Measurements from ENCODE around the gene ASB13. TPM values are rescaled to one million over a fixed set of nuclear protein-coding genes. Genes with fewer than 3 reads are reported as not detected.
"Not testable (repeated sequence)": the region's sequence is repeated elsewhere in the genome, so short reads cannot be mapped to it uniquely, and the experiment has no call there.

Gene ASB13
- total RNA-seq, 1 donor from 2014 or later: 23.5 TPM

DNA sequence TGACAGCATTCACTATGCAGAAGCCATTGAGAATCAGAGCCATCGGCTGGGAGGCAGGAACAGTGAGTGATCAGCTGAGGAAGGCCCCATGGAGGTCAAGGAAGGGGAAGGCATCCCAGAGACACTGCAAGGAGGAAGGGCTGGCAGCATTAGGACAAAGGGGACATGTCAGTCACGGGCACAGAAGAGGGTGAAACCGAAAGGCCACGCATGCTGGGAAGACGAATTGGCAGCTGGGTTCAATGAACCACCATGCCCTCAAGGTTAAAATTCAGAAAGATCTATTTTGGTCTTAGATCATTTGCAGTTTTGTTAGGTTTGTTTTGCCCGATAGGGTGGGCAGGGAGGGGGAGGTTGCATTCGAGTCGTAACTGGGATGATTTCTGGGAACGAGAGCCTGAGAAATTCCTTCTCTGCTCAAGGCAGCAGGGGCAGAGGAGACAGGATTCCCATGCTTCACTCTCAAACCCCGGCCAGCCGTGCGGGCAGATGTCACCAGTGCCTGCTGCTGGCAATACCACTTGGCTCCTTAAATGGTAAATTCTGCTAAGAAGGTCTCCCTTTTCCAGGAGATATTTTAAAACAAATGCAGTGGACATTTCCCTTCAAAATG lies 57.7 kb downstream of the ASB13 start:
- DNase-seq (ENCODE audit: low spot score): no peak

- no peak for DNase-seq (ENCODE audit: low spot score)
Measured at GRCh38 chr10:5607594-5607993, 58.8 kb downstream of the ASB13 start.

DNA sequence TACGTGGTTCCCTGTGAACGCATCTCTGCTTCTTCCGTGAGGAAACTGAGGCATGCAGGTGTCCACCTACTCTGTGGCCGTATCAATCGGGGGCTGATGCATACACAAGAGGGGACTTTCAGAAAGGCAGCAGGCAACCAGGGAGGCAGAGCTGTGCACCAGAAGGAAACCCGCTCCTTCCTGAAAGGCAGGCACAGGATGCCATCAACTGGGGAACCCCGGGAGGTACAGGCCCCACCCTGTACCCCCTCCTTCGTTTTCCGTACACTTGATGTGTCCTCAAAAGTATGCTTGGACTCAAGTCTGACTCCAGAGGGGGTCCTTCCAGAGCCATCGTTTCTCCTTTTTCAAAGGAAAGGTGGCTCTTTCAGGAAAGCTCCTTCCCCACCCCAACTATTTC lies 59.5 kb downstream of the ASB13 start:
- DNase-seq (ENCODE audit: low spot score): no peak

DNA sequence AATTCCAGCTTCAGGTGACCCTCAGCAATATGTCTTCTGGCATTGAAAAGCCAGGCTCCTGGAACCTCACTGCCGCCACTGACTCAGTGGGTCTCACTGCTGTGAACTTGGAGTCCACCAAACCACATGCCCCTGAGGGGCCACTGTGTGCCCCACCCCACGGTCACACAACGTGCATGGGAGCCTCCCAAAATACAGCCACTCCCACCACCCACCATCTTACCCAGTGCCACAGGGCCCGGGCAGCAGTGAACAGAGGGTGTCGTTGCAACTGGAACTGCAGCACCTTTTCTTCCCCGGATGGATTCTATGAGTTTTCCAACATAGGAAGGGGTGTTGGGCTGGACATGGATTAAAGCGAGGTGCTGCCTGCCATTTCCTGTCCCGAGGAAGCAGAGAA lies 60.1 kb downstream of the ASB13 start:
- no peak for DNase-seq (ENCODE audit: low spot score)

GRCh38 chr10:5604961-5605360 lies 61.4 kb downstream of the ASB13 start:
- no peak for DNase-seq (ENCODE audit: low spot score)

- DNase-seq (ENCODE audit: low spot score): no peak
Measured at GRCh38 chr10:5604236-5604925, 62.0 kb downstream of the ASB13 start.

- no peak for DNase-seq (ENCODE audit: low spot score)
Measured at GRCh38 chr10:5603848-5604170, 62.6 kb downstream of the ASB13 start.

- no peak for DNase-seq (ENCODE audit: low spot score)
Measured at GRCh38 chr10:5603091-5603847, 63.1 kb downstream of the ASB13 start.

DNA sequence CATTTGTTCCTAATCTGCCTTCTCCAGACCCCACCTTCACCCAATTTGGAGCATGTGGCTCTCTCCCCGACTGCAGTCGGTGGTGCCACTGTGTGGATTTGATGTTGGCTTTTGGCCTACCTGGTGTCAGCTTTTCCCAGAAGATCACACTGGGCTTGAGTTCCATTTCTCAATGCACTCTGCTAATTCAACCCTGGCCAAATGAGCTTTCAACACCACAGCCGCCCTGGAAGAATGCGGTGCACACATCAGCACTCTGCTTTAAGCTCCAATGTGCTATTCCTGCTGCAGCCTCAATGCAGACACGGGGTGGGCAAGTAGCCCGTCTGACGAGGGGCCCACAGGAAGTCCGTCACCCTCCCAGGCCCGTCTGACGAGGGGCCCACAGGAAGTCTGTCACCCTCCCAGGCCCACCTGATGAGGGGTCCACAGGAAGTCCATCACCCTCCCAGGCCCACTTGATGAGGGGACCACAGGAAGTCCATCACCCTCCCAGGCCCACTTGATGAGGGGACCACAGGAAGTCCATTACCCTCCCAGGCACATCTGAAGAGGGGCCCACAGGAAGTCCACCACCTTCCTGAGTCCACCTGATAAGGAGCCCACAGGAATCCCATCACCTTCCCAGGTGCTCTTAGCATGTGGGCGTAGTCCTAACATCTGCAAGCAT lies 64.4 kb downstream of the ASB13 start:
- no peak for DNase-seq (ENCODE audit: low spot score)

GRCh38 chr10:5600908-5601307 lies 65.5 kb downstream of the ASB13 start:
- no peak for DNase-seq (ENCODE audit: low spot score)

- no peak for DNase-seq (ENCODE audit: low spot score)
Measured at GRCh38 chr10:5599613-5600520, 66.5 kb downstream of the ASB13 start.

- no peak for DNase-seq (ENCODE audit: low spot score)
Measured at GRCh38 chr10:5598085-5598690, 68.2 kb downstream of the ASB13 start.

DNA sequence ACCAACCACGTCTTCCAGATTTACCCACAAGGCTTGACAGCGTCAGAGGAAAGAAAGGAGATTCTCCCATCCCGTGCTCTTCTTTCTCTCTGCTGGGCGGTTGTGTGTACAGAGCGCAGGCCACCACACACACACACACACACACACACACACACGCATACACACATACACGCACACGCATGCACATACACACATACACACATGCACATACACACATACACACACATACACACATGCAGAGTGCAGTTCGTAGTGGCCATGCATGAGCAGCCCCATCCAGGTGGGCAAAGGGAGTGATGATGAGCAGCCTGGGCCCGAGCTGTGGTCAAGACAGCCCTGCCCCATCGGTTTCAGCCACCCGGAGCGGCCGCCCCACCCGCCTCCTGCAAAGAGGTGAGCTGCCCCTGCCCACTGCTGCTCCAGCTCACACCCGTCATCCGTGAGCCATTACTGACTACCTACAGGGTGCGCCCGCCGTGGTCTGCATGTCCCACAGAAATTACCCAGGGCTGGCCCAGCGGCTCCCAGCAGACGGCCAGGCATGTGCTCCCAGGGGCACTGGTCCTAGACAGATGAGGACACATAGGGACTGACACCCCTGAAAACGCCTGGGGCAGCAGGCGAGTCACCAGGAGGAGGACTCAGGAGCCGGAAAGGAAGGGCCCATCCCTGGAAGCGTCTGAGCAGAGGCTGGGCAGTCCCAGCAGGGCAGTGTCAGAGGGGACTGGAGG lies 69.6 kb downstream of the ASB13 start:
- no peak for DNase-seq (ENCODE audit: low spot score)

GRCh38 chr10:5595994-5596471 lies 70.4 kb downstream of the ASB13 start:
- DNase-seq (ENCODE audit: low spot score): no peak

- no peak for DNase-seq (ENCODE audit: low spot score)
Measured at GRCh38 chr10:5595591-5595990, 70.8 kb downstream of the ASB13 start.

- no peak for DNase-seq (ENCODE audit: low spot score)
Measured at GRCh38 chr10:5595095-5595494, 71.3 kb downstream of the ASB13 start.

DNA sequence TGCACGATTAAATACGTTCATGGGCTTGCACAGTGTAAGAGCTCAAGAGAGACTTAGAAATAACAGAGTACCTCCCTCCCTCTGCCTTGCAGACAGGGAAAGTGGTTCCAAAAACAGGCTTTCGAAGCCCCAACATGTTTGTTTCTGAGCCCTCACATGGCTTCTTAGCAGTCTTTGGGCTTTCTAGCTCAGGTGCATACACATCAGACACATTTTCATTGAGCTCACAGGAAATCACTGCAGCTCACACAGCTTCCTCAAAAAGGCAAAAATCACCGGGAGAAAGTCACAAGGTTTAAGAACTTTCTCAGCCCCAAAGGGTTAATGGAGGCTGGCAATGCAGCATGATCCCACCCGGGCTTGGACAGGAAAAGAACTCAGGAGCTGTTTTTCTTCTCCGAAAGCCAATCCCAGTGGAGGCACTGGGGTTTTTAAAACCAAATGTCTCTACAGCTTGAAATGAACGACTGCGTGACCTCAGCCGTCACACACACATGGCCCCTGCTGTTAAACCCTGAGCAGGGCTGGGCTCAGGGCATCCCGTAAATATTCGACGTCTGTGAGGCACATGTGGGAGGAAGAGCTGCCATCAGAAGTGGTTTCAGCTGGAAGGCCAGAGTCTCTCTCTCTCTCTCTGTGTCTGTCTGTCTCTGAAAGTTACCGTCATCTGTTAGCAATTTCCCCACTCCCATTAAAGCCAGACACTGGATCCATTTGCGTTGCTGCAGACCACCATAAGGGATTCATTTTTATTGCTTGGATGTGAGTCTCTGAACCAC lies 71.9 kb downstream of the ASB13 start:
- no peak for DNase-seq (ENCODE audit: low spot score)

DNA sequence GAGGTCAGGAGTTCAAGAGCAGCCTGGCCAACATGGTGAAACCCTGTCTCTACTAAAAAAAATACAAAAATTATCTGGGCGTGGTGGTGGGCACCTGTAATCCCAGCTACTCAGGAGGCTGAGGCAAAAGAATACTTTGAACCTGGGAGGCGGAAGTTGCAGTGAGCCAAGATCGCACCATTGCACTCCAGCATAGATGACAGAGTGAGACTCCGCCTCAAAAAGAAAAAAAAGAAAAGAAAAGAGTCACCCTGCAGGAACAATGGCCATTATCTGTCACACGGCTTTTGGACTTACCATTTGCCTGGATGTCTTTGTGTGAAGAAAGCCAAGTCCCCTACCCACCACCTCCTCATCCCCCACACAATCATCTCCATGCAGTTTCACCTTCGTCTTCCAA lies 73.0 kb downstream of the ASB13 start:
- DNase-seq (ENCODE audit: low spot score): not testable (repeated sequence)

DNA sequence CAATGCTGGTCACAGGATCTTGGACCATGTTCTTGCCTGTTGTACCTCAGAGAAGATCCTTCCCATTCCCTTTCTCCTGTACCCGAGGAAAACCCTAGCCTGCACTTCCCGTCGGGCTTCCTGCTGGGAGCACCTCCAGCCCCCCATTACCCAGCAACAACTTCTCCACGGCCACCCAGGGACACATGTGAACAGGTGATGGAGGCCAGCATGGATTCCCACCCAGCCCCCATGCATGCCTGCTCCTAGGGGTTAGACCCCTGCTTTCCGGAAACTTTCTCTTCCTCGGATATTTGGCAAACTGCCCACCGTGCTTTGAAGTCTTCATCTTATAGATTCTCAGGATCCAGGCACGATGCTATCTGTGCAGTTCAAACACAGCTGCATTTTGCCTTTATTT lies 74.3 kb downstream of the ASB13 start:
- DNase-seq (ENCODE audit: low spot score): no peak
